ENCODE results near the gene EYA3. TPM values are rescaled to one million over a fixed set of nuclear protein-coding genes. Genes with fewer than 3 reads are reported as not detected.

Gene EYA3
- total RNA-seq, 1 donor from 2014 or later: 16.9 TPM

DNA sequence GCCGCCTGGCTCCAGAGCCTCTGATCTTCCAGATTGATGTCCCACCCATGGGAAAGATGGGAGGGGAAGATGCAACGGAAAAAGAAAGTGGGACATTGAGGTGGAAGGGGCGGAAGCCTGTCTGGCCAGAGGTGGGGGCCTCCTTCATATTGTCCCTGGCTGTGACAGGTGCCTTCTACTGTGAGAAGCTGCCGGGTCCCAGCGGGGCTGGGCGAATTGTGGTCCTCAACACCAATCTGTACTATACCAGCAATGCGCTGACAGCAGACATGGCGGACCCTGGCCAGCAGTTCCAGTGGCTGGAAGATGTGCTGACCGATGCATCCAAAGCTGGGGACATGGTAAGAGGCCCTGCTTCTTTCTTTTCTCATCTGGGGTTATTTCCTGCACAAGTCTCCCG is 134.2 kb downstream of the EYA3 start:
- intact Hi-C loops (cut with micrococcal nuclease): no loop called here

DNA sequence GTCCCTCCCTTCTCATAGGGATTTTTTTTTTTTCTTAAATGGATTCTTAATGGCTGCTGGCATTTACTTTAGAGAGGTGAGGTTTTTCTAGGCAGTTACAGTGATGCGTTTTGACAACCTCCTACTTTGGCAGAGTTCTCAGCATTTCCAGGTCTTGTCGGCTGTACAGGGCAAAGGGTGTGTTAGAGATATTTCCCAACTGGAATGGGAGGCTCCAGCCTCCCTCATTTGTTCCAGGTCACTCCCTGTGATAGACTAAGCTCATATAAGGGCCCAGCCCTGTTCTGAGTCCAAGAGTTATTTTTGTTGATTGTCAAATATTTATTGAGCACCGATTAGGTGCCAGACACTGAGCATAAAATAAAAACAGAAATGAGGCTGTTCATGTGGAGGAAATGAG is 136.3 kb downstream of the EYA3 start:
- intact Hi-C loops (cut with micrococcal nuclease): no loop called here

More for the DNA sequence above, 134.2 kb downstream of the EYA3 start:
- Histone ChIP-seq H3K27ac (replicated peaks) (no peak overlapping the region), H3K27me3 (ENCODE audit: low read depth) (no peaks in the 10 kb centered on the region), H3K4me1 (peaks cover 6% of the 10 kb centered on the region), H3K9me3 (replicated peaks) (no peaks in the 10 kb centered on the region), H3K36me3 (no peaks in the 10 kb centered on the region), H3K4me3 (no peak overlapping the region)
- TF ChIP-seq, protein P1, sequence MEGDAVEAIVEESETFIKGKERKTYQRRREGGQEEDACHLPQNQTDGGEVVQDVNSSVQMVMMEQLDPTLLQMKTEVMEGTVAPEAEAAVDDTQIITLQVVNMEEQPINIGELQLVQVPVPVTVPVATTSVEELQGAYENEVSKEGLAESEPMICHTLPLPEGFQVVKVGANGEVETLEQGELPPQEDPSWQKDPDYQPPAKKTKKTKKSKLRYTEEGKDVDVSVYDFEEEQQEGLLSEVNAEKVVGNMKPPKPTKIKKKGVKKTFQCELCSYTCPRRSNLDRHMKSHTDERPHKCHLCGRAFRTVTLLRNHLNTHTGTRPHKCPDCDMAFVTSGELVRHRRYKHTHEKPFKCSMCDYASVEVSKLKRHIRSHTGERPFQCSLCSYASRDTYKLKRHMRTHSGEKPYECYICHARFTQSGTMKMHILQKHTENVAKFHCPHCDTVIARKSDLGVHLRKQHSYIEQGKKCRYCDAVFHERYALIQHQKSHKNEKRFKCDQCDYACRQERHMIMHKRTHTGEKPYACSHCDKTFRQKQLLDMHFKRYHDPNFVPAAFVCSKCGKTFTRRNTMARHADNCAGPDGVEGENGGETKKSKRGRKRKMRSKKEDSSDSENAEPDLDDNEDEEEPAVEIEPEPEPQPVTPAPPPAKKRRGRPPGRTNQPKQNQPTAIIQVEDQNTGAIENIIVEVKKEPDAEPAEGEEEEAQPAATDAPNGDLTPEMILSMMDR (IDR thresholded peaks at IDR 0.05; ENCODE audit: borderline replicate concordance): no peak
- DNase-seq: no peak

DNA sequence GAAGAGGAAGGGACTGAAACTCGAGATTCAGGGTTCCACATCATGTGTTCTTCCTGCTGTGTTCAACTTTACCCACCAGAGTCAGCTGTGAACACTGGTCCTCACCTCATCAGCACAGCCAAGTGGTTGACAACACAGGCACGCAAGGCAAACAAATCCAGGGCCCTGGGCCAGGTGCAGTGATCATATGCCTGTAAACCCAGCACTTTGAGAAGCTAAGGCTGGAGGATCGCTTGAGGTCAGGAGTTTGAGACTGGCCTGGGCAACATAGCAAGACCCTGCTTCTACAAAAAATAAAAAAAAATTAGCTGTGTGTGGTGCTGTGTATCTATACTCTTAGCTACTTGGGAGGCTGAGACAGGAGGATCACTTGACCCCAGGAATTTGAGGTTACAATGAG is 137.0 kb downstream of the EYA3 start:
- no peak overlapping the region for H3K4me3 ChIP-seq
- peaks cover 5% of the 10 kb centered on the region for H3K4me1 ChIP-seq
- no peaks in the 10 kb centered on the region for H3K36me3 ChIP-seq
- H3K9me3 ChIP-seq (replicated peaks): no peaks in the 10 kb centered on the region
- no peak overlapping the region for H3K27ac ChIP-seq (replicated peaks)
- TF ChIP-seq, protein P1 (IDR thresholded peaks at IDR 0.05; ENCODE audit: borderline replicate concordance): no peak
- DNase-seq: no peak
- H3K27me3 ChIP-seq (ENCODE audit: low read depth): no peaks in the 10 kb centered on the region
- intact Hi-C loops (cut with micrococcal nuclease): no loop called here

More for the DNA sequence above, 136.3 kb downstream of the EYA3 start:
- no peaks in the 10 kb centered on the region for H3K27me3 ChIP-seq (ENCODE audit: low read depth)
- peaks cover 5% of the 10 kb centered on the region for H3K4me1 ChIP-seq
- TF ChIP-seq, protein P1 (IDR thresholded peaks at IDR 0.05; ENCODE audit: borderline replicate concordance): no peak
- no peak overlapping the region for H3K27ac ChIP-seq (replicated peaks)
- H3K36me3 ChIP-seq: no peaks in the 10 kb centered on the region
- H3K9me3 ChIP-seq (replicated peaks): no peaks in the 10 kb centered on the region
- DNase-seq: no peak
- H3K4me3 ChIP-seq: no peak overlapping the region

DNA sequence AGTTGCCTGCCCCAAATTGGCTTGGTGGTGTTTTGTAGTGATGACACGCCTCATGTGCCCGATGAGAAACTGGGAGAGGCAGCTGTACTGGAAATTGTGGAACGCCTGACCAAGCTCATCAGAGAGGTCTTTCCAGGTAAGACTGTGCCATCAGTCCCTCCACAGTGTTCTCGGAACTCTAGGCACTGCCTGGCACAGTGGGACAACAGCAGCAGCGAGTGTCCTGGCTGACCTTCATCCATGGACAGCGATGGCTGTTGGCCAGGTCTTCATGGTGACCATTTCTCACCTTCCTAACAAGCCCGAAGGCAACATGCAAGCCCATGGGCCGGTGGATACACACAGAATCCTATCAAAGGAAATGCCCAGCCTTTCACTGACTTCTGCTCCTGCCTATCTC is 139.4 kb downstream of the EYA3 start:
- no peaks in the 10 kb centered on the region for H3K36me3 ChIP-seq
- no peak overlapping the region for H3K4me3 ChIP-seq
- no peaks in the 10 kb centered on the region for H3K9me3 ChIP-seq (replicated peaks)
- H3K27me3 ChIP-seq (ENCODE audit: low read depth): no peaks in the 10 kb centered on the region
- intact Hi-C loops (cut with micrococcal nuclease): no loop called here
- H3K4me1 ChIP-seq: peaks cover 5% of the 10 kb centered on the region
- no peak overlapping the region for H3K27ac ChIP-seq (replicated peaks)
- DNase-seq: no peak
- TF ChIP-seq, protein P1 (IDR thresholded peaks at IDR 0.05; ENCODE audit: borderline replicate concordance): no peak

DNA sequence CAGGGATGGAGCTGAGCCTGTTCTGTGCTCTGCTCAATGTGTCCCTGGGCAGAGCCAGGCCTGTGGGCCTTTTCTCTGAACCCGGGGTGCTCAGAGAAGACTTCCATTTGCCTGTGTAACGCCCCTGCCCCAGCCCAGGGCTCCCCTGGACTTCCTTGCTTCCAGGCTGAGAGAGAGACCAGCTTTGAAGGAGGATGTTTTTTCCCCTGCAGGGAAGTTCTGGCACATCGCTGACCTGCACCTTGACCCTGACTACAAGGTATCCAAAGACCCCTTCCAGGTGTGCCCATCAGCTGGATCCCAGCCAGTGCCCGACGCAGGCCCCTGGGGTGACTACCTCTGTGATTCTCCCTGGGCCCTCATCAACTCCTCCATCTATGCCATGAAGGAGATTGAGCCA is 143.4 kb downstream of the EYA3 start:
- H3K4me1 ChIP-seq: peaks cover 17% of the 10 kb centered on the region
- no peaks in the 10 kb centered on the region for H3K27me3 ChIP-seq (ENCODE audit: low read depth)
- no peaks in the 10 kb centered on the region for H3K36me3 ChIP-seq
- TF ChIP-seq, protein P1 (IDR thresholded peaks at IDR 0.05; ENCODE audit: borderline replicate concordance): no peak
- DNase-seq: no peak
- H3K9me3 ChIP-seq (replicated peaks): no peaks in the 10 kb centered on the region
- no peak overlapping the region for H3K27ac ChIP-seq (replicated peaks)
- no peak overlapping the region for H3K4me3 ChIP-seq
- intact Hi-C loops (cut with micrococcal nuclease): no loop called here

All from left ventricle myocardium inferior (tissue), 1 donor.